K562 (cell line): ENCODE data around the gene ARF5. TPM values are rescaled to one million over a fixed set of nuclear protein-coding genes. Genes with fewer than 3 reads are reported as not detected.

ENCODE experiments used
- ATF7 ChIP-seq: fragments of 450-650 bp; IDR thresholded peaks from 2 replicates; pipeline ENCODE4 v1.7.1; 2014; ENCODE audit warnings: mild to moderate bottlenecking, moderate library complexity
- BCL6 ChIP-seq: fragments of 250-450 bp; sonication (Bioruptor Pico); IDR thresholded peaks from 2 replicates; pipeline ENCODE4 v1.4.0; 2020
- CAMTA2 ChIP-seq: fragments of 250-450 bp; sonication (Bioruptor Pico); conservative IDR thresholded peaks from 2 replicates; pipeline ENCODE4 v1.5.1; 2022
- FOXJ2 ChIP-seq: fragments of 200-800 bp; sonication (Bioruptor generic); IDR thresholded peaks from 2 replicates; pipeline ENCODE4 v1.6.1; 2016; ENCODE audit warnings: missing genetic modification characterization, missing compliant biosample characterization
- GABPB1 ChIP-seq: sonication (generic); formaldehyde crosslinking; IDR thresholded peaks from 2 replicates; pipeline ENCODE4 v1.8.0; 2022; ENCODE audit warnings: mild to moderate bottlenecking, missing genetic modification reagents
- PHF8 ChIP-seq: fragments of 200-600 bp; sonication (generic); IDR thresholded peaks from 2 replicates; pipeline ENCODE4 v1.6.1; 2012; ENCODE audit warnings: mixed run types, mild to moderate bottlenecking, inconsistent platforms, low read length, moderate library complexity, borderline replicate concordance
- RBM22 ChIP-seq: fragments of 200-400 bp; formaldehyde crosslinking; IDR thresholded peaks from 2 replicates; pipeline ENCODE4 v1.6.1; 2018; ENCODE audit warnings: low read length, low read depth; ENCODE audit not compliant: poor library complexity, severe bottlenecking
- SP1 ChIP-seq: sonication (generic); formaldehyde crosslinking; IDR thresholded peaks from 2 replicates; pipeline ENCODE4 v1.8.1; 2022; ENCODE audit warnings: mild to moderate bottlenecking, missing genetic modification reagents
- SRSF9 ChIP-seq: fragments of 200-400 bp; formaldehyde crosslinking; IDR thresholded peaks from 2 replicates; pipeline ENCODE4 v1.6.1; 2017; ENCODE audit warnings: low read depth, low read length, borderline replicate concordance
- U2AF2 ChIP-seq: fragments of 200-400 bp; formaldehyde crosslinking; optimal IDR thresholded peaks from 2 replicates; pipeline ENCODE3; 2017; ENCODE audit warnings: low read depth, mild to moderate bottlenecking, low read length
- YY1 ChIP-seq, 3 experiments: IDR thresholded peaks; 2 replicates each; pipeline ENCODE4 v1.6.1; 2011; ENCODE audit warnings: low read length in 2 of 3, mild to moderate bottlenecking in 2 of 3, moderate library complexity in 2 of 3, borderline replicate concordance in 1 of 3, control low read depth in 1 of 3, low read depth in 1 of 3; ENCODE audit not compliant: insufficient read depth in 3 of 3, insufficient replicate concordance in 2 of 3, control insufficient read depth in 1 of 3, insufficient read length in 1 of 3; ENCODE audit errors: extremely low read depth in 1 of 3
- ZBTB8A ChIP-seq: fragments of 450-650 bp; IDR thresholded peaks from 2 replicates; pipeline ENCODE4 v1.6.1; 2018; ENCODE audit warnings: mild to moderate bottlenecking, moderate library complexity; ENCODE audit not compliant: partially characterized antibody
- ZNF12 ChIP-seq: sonication (generic); formaldehyde crosslinking; IDR thresholded peaks from 2 replicates; pipeline ENCODE4 v1.4.0; 2020; ENCODE audit warnings: mild to moderate bottlenecking, missing genetic modification reagents
- ZNF124 ChIP-seq: sonication (generic); formaldehyde crosslinking; IDR thresholded peaks from 2 replicates; pipeline ENCODE4 v1.8.1; 2022; ENCODE audit warnings: missing genetic modification reagents
- ZNF3 ChIP-seq: fragments of 250-450 bp; sonication (Bioruptor Pico); IDR thresholded peaks from 2 replicates; pipeline ENCODE4 v1.5.0; 2021; ENCODE audit warnings: mild to moderate bottlenecking, moderate library complexity
- polyA plus RNA-seq, 8 experiments: library from polyadenylated mRNA; depleted of rRNA in 4 of 8; stranded (reverse) in 5 of 8; unstranded in 3 of 8; fragments of >200 nt; fragmentation: Nextera tagmentation in 2 of 8; fragmentation: Illumina TruSeq in 1 of 8; extraction: Ambion mirVana in 2 of 8; extraction: Trizol in 1 of 8; gene quantifications; 2 replicates each; pipeline versions ENCODE4 v1.2.1 to v1.2.3, GENCODE V29; 2011 to 2014; ENCODE audit warnings: inconsistent platforms in 1 of 8, missing spikeins in 1 of 8
- total RNA-seq, 7 experiments: library from RNA; depleted of rRNA in 6 of 7; stranded (reverse); fragments of >200 nt in 6 of 7; fragmentation: Illumina TruSeq in 2 of 7; extraction: Trizol in 2 of 7; gene quantifications; 2 replicates each; pipeline versions ENCODE4 v1.2.1 to v1.2.3, GENCODE V29; 2011 to 2021; ENCODE audit warnings: low replicate concordance in 1 of 7
- TF ChIP-seq, protein P1 (sequence below): sonication (generic); formaldehyde crosslinking; IDR thresholded peaks from 2 replicates; pipeline ENCODE4 v1.8.0; 2023; ENCODE audit warnings: mild to moderate bottlenecking, missing genetic modification reagents
- TF ChIP-seq, protein P2 (sequence below): fragments of 250-450 bp; sonication (Bioruptor Pico); IDR thresholded peaks from 2 replicates; pipeline ENCODE4 v1.5.0; 2021; ENCODE audit warnings: mild to moderate bottlenecking, borderline replicate concordance
- TF ChIP-seq, protein P3 (sequence below): sonication (generic); formaldehyde crosslinking; IDR thresholded peaks from 2 replicates; pipeline ENCODE4 v1.8.0; 2022; ENCODE audit warnings: mild to moderate bottlenecking, missing genetic modification reagents, borderline replicate concordance

Gene ARF5
- total and polyA plus RNA-seq, 9 of the 15 experiments (the other 6 are each of a cell fraction or from before 2014, with no cell fraction given), result 8.1 to 290 (median 125) TPM

DNA sequence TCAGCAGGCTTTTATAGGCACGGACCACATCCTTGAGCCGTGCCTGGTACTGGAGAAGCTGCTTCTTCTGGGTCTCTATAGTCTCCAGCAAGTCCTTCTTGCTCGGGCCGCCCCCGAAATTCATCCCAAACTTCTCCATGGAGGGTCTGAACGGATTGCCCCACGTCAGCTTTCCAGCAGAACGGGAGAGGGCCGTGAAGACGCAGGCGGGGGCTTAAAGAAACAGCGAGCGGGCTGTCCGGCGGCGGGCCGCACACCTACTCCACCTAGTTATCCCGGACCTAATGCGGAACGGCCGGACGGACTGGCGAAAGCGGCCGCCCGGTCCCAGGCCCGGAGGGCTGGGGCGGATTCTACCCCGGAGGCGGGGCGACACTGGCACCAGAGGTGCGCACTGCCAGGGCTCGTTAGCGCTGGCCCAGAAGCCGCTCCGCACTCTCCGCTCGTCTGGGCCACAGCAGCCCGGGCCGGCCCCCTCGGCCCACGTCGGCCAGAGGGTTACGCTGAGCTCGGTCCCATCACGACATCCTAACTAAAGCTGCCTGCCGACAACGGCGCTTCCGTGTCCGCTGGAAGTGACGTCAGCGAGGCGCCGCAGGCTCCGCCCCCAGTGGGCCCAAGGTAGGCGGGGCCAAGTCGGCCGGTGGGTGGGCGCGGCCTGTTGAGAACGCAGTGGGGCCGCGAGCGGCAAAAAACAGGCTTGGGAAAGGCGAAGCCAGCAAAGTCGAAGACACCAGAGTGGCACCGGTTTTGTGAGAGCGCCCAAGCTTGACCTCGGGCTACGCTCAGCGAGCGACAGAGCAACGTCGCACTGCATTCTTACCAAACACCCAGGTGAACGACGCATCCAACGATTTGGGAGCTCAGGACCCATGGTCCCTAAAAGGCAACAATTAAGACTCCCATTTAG is 2.9 kb upstream of the ARF5 start, which contains the start of gene GCC1 (continued):
- TF ChIP-seq FOXJ2 (tag) (no peak), RBM22 (no peak), SP1 (CRISPR knock-in tag) (peak; percentile 84), ZNF12 (CRISPR knock-in tag) (no peak), ATF7 (peak; percentile 98), ZNF3 (CRISPR knock-in tag) (no peak), GABPB1 (CRISPR knock-in tag) (peak; percentile 80; the same call in 1 of the 2 replicates), YY1 (IDR thresholded peaks at IDR 0.05; ENCODE audit: borderline replicate concordance in 1 of 3, control insufficient read depth in 1 of 3, extremely low read depth in 1 of 3, insufficient read depth in 3 of 3, insufficient read length in 1 of 3, insufficient replicate concordance in 2 of 3, low read depth in 1 of 3, low read length in 2 of 3) (peak in 2 of 3 experiments; percentile 13 to 47), ZBTB8A (no peak), SRSF9 (no peak), CAMTA2 (CRISPR knock-in tag) (no peak), PHF8 (peak; percentile 99; the same call in 1 of the 2 replicates), U2AF2 (no peak), ZNF124 (CRISPR knock-in tag) (no peak), BCL6 (CRISPR knock-in tag) (no peak)
- TF ChIP-seq, protein P1, sequence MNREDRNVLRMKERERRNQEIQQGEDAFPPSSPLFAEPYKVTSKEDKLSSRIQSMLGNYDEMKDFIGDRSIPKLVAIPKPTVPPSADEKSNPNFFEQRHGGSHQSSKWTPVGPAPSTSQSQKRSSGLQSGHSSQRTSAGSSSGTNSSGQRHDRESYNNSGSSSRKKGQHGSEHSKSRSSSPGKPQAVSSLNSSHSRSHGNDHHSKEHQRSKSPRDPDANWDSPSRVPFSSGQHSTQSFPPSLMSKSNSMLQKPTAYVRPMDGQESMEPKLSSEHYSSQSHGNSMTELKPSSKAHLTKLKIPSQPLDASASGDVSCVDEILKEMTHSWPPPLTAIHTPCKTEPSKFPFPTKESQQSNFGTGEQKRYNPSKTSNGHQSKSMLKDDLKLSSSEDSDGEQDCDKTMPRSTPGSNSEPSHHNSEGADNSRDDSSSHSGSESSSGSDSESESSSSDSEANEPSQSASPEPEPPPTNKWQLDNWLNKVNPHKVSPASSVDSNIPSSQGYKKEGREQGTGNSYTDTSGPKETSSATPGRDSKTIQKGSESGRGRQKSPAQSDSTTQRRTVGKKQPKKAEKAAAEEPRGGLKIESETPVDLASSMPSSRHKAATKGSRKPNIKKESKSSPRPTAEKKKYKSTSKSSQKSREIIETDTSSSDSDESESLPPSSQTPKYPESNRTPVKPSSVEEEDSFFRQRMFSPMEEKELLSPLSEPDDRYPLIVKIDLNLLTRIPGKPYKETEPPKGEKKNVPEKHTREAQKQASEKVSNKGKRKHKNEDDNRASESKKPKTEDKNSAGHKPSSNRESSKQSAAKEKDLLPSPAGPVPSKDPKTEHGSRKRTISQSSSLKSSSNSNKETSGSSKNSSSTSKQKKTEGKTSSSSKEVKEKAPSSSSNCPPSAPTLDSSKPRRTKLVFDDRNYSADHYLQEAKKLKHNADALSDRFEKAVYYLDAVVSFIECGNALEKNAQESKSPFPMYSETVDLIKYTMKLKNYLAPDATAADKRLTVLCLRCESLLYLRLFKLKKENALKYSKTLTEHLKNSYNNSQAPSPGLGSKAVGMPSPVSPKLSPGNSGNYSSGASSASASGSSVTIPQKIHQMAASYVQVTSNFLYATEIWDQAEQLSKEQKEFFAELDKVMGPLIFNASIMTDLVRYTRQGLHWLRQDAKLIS (CRISPR knock-in tag), result no peak; the same call in 1 of the 2 replicates
- TF ChIP-seq, protein P2, sequence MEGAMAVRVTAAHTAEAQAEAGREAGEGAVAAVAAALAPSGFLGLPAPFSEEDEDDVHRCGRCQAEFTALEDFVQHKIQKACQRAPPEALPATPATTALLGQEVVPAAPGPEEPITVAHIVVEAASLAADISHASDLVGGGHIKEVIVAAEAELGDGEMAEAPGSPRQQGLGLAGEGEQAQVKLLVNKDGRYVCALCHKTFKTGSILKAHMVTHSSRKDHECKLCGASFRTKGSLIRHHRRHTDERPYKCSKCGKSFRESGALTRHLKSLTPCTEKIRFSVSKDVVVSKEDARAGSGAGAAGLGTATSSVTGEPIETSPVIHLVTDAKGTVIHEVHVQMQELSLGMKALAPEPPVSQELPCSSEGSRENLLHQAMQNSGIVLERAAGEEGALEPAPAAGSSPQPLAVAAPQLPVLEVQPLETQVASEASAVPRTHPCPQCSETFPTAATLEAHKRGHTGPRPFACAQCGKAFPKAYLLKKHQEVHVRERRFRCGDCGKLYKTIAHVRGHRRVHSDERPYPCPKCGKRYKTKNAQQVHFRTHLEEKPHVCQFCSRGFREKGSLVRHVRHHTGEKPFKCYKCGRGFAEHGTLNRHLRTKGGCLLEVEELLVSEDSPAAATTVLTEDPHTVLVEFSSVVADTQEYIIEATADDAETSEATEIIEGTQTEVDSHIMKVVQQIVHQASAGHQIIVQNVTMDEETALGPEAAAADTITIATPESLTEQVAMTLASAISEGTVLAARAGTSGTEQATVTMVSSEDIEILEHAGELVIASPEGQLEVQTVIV, result no peak
- TF ChIP-seq, protein P3, sequence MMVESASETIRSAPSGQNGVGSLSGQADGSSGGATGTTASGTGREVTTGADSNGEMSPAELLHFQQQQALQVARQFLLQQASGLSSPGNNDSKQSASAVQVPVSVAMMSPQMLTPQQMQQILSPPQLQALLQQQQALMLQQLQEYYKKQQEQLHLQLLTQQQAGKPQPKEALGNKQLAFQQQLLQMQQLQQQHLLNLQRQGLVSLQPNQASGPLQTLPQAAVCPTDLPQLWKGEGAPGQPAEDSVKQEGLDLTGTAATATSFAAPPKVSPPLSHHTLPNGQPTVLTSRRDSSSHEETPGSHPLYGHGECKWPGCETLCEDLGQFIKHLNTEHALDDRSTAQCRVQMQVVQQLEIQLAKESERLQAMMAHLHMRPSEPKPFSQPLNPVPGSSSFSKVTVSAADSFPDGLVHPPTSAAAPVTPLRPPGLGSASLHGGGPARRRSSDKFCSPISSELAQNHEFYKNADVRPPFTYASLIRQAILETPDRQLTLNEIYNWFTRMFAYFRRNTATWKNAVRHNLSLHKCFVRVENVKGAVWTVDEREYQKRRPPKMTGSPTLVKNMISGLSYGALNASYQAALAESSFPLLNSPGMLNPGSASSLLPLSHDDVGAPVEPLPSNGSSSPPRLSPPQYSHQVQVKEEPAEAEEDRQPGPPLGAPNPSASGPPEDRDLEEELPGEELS (CRISPR knock-in tag), result no peak
